Liver (tissue), 3 donors: ENCODE measurements around the gene TTC24.

Experiments
- CTCF ChIP-seq: fragments of 150-350 bp; IDR thresholded peaks from 2 replicates; pipeline ENCODE4 v1.5.1; 2017; ENCODE audit warnings: improper control_type of control experiment, low read depth, low read length; ENCODE audit not compliant: missing input control
- EGR1 ChIP-seq, 2 donors: IDR thresholded peaks; 2 replicates each; pipeline ENCODE4 v1.6.1; 2016 to 2018; ENCODE audit warnings: antibody characterized with exemption in 2 of 2, low read depth in 2 of 2
- HNF4A ChIP-seq, 2 donors: conservative IDR thresholded peaks; 2 replicates each; pipeline ENCODE4 v1.6.1; 2016; ENCODE audit warnings: antibody characterized with exemption in 2 of 2, mild to moderate bottlenecking in 2 of 2
- JUND ChIP-seq, 2 donors: IDR thresholded peaks; 2 replicates each; pipeline ENCODE4 v1.6.1; 2016; ENCODE audit warnings: antibody characterized with exemption in 2 of 2
- MAX ChIP-seq: IDR thresholded peaks from 2 replicates; pipeline ENCODE4 v1.6.1; 2016; ENCODE audit warnings: antibody characterized with exemption
- NR2F2 ChIP-seq: IDR thresholded peaks from 2 replicates; pipeline ENCODE4 v1.6.1; 2016; ENCODE audit warnings: antibody characterized with exemption
- RAD21 ChIP-seq, 2 donors: IDR thresholded peaks; 2 replicates each; pipeline ENCODE4 v1.6.1; 2016; ENCODE audit warnings: antibody characterized with exemption in 2 of 2, mild to moderate bottlenecking in 2 of 2
- SP1 ChIP-seq: IDR thresholded peaks from 2 replicates; pipeline ENCODE4 v1.6.1; 2018; ENCODE audit warnings: antibody characterized with exemption, mild to moderate bottlenecking
- TAF1 ChIP-seq: conservative IDR thresholded peaks from 2 replicates; pipeline ENCODE4 v1.6.1; 2016; ENCODE audit warnings: antibody characterized with exemption, mild to moderate bottlenecking
- YY1 ChIP-seq: IDR thresholded peaks from 2 replicates; pipeline ENCODE4 v1.6.1; 2016; ENCODE audit warnings: antibody characterized with exemption, mild to moderate bottlenecking
- TF ChIP-seq, protein P1 (sequence below): IDR thresholded peaks from 2 replicates; pipeline ENCODE4 v1.6.1; 2016; ENCODE audit warnings: antibody characterized with exemption
- TF ChIP-seq, protein P2 (sequence below): IDR thresholded peaks from 2 replicates; pipeline ENCODE4 v1.6.1; 2016; ENCODE audit warnings: antibody characterized with exemption, mild to moderate bottlenecking
- donor health status: healthy.
- donor health status: healthy.

GRCh38 chr1:156593661-156593989 is 14.1 kb downstream of the TTC24 start:
- TF ChIP-seq CTCF: no peak
- no peak for TF ChIP-seq MAX
- no peak for TF ChIP-seq HNF4A (conservative IDR thresholded peaks at IDR 0.05)
- TF ChIP-seq, protein P1, sequence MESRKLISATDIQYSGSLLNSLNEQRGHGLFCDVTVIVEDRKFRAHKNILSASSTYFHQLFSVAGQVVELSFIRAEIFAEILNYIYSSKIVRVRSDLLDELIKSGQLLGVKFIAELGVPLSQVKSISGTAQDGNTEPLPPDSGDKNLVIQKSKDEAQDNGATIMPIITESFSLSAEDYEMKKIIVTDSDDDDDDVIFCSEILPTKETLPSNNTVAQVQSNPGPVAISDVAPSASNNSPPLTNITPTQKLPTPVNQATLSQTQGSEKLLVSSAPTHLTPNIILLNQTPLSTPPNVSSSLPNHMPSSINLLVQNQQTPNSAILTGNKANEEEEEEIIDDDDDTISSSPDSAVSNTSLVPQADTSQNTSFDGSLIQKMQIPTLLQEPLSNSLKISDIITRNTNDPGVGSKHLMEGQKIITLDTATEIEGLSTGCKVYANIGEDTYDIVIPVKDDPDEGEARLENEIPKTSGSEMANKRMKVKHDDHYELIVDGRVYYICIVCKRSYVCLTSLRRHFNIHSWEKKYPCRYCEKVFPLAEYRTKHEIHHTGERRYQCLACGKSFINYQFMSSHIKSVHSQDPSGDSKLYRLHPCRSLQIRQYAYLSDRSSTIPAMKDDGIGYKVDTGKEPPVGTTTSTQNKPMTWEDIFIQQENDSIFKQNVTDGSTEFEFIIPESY: no peak
- no peak for TF ChIP-seq YY1
- TF ChIP-seq RAD21 (IDR thresholded peaks at IDR 0.05): no peak
- no peak for TF ChIP-seq JUND (IDR thresholded peaks at IDR 0.05)
- TF ChIP-seq SP1: no peak
- TF ChIP-seq TAF1: no peak
- TF ChIP-seq, protein P2, sequence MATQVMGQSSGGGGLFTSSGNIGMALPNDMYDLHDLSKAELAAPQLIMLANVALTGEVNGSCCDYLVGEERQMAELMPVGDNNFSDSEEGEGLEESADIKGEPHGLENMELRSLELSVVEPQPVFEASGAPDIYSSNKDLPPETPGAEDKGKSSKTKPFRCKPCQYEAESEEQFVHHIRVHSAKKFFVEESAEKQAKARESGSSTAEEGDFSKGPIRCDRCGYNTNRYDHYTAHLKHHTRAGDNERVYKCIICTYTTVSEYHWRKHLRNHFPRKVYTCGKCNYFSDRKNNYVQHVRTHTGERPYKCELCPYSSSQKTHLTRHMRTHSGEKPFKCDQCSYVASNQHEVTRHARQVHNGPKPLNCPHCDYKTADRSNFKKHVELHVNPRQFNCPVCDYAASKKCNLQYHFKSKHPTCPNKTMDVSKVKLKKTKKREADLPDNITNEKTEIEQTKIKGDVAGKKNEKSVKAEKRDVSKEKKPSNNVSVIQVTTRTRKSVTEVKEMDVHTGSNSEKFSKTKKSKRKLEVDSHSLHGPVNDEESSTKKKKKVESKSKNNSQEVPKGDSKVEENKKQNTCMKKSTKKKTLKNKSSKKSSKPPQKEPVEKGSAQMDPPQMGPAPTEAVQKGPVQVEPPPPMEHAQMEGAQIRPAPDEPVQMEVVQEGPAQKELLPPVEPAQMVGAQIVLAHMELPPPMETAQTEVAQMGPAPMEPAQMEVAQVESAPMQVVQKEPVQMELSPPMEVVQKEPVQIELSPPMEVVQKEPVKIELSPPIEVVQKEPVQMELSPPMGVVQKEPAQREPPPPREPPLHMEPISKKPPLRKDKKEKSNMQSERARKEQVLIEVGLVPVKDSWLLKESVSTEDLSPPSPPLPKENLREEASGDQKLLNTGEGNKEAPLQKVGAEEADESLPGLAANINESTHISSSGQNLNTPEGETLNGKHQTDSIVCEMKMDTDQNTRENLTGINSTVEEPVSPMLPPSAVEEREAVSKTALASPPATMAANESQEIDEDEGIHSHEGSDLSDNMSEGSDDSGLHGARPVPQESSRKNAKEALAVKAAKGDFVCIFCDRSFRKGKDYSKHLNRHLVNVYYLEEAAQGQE: no peak
- TF ChIP-seq EGR1 (IDR thresholded peaks at IDR 0.05; ENCODE audit: low read depth in 2 of 2): no peak
- no peak for TF ChIP-seq NR2F2
